ENCODE results near the gene TTLL9. TPM values are rescaled to one million over a fixed set of nuclear protein-coding genes. Genes with fewer than 3 reads are reported as not detected.
A peak's percentile ranks its signal among the peaks of the same experiment; 100 is the strongest.

TTLL9 gene
- total RNA-seq, 5 donors from 2014 or later (not counting 1 experiment from before 2014, with no cell fraction given), result 0.16 TPM; not detected in 4

DNA sequence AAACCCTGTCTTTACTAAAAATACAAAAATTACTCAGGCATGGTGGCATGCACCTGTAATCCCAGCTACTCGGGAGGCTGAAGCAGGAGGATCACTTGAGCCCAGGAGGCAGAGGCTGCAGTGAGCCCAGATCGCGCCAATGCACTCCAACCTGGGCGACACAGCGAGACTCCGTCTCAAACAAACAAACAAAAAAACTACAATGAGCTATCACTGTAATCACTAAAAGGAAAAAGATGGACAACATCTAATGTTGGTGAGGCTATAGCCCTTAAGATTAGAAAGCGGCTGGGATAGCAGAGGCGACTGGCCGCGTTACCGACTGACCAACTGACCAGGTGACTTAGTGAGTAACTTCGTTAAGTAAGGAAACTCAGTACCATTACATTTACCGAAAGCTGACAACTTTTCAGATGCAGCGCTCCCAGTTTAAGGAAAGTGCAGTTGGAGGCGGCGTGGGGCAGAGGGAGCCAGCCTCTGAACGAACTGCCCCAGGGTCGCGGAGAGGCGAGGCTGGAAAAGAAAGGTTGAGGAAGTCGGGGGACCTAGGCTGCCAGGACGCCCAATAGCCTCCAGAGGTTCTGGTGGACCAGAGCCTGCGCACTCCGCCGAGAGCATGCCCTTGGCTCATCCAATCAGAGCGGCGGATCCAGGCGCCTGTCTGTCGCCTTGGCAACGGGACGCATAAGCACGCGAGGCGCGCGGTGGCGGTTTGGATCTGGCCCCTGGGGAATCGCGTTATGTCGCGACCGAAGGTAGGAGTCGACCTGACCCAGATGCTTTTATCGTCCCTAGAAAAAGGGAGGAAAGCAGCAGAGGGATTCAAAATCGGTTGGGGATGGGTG, 8.9 kb downstream of the TTLL9 start:
- Mint-ChIP-seq H3K4me3 (peak overlapping the region; percentile 88 to 91 (median 88)), H3K36me3 (no peaks in the 10 kb centered on the region), H3K9me3 (no peaks in the 10 kb centered on the region), H3K4me1 (peaks cover 16 to 19% (median 17%) of the 10 kb centered on the region in 3 donors), H3K27me3 (peaks cover 3 to 9% of the 10 kb centered on the region in 2 donors), H3K27ac (peak overlapping the region in 1 of 2 donors; percentile 70)
- Histone ChIP-seq H3K36me3 (ENCODE audit: control insufficient read depth in 2 of 2, extremely low read depth in 1 of 2, insufficient read depth in 1 of 2, low read length in 1 of 2) (no peaks in the 10 kb centered on the region), H3K4me1 (ENCODE audit: control insufficient read depth in 1 of 2, extremely low read depth in 1 of 2, insufficient read depth in 2 of 2, low read length in 2 of 2) (peaks cover 4 to 12% of the 10 kb centered on the region in 2 experiments), H3K9me3 (no peaks in the 10 kb centered on the region), H3K27ac (ENCODE audit: low read length) (no peak overlapping the region), H3K4me3 (ENCODE audit: control insufficient read depth in 1 of 2, extremely low read depth in 1 of 2, low read length in 1 of 2) (peak overlapping the region; percentile 65 to 90), H3K27me3 (replicated peaks in 1 of 2; ENCODE audit: control insufficient read depth in 2 of 2, extremely low read depth in 1 of 2, insufficient read depth in 2 of 2, low read length in 1 of 2) (peaks cover 3 to 11% of the 10 kb centered on the region in 2 experiments)
- DNase-seq (peak; percentile 47 to 86 (median 66)), ATAC-seq (replicated peaks in 1 of 4) (peak; percentile 85 to 95 (median 88))
- 5% methylated on average over 27 of the region's 45 CpGs for WGBS (ENCODE audit: insufficient coverage)
- ChIA-PET POLR2A (interaction anchor here (0.6 to 0.8 kb wide), 3 partner anchors 272 to 831 kb away, joined by 3 to 10 read pairs (median 4); partner anchors contain the start of gene HM13 (in 1 of the 2)), CTCF (interaction anchor here in 1 of 2 donors (0.5 to 2.5 kb wide), 5 partner anchors 8 to 218 kb away, joined by 3 to 18 read pairs (median 3); partner anchors contain the start of gene PDRG1)

DNA sequence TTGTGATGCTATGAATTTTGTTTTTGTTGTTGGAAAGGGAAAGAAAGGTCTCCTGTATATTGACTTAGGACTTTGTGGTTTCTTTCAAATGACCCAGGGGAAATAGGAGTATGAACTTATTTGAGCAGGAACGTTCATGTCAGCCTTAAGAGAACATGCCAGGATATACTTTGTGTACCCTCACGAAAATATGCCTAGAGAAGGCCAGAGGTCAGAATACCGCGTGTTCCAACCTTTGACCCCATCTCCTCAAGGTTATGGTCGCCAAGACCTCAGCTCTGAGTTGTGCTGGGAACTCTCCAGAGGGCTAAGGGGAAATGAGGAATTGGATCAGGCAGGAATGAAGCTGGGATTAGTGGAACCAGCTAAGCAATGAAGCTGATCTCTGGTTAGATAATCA, 11.5 kb downstream of the TTLL9 start:
- Mint-ChIP-seq H3K4me1 (peaks cover 16 to 19% (median 17%) of the 10 kb centered on the region in 3 donors), H3K27me3 (peaks cover 11 to 21% of the 10 kb centered on the region in 2 donors), H3K27ac (no peak overlapping the region), H3K9me3 (no peaks in the 10 kb centered on the region), H3K4me3 (peak overlapping the region in 1 of 3 donors; percentile 11), H3K36me3 (no peaks in the 10 kb centered on the region)
- WGBS (ENCODE audit: insufficient coverage), result 60% methylated on average over 1 of the region's 5 CpGs
- Histone ChIP-seq H3K4me3 (ENCODE audit: control insufficient read depth in 1 of 2, extremely low read depth in 1 of 2, low read length in 1 of 2) (no peak overlapping the region), H3K36me3 (ENCODE audit: control insufficient read depth in 2 of 2, extremely low read depth in 1 of 2, insufficient read depth in 1 of 2, low read length in 1 of 2) (no peaks in the 10 kb centered on the region), H3K27me3 (replicated peaks in 1 of 2; ENCODE audit: control insufficient read depth in 2 of 2, extremely low read depth in 1 of 2, insufficient read depth in 2 of 2, low read length in 1 of 2) (peaks cover 3 to 17% of the 10 kb centered on the region in 2 experiments), H3K4me1 (ENCODE audit: control insufficient read depth in 1 of 2, extremely low read depth in 1 of 2, insufficient read depth in 2 of 2, low read length in 2 of 2) (peaks cover 4 to 12% of the 10 kb centered on the region in 2 experiments), H3K9me3 (no peaks in the 10 kb centered on the region), H3K27ac (ENCODE audit: low read length) (no peak overlapping the region)
- ATAC-seq (replicated peaks in 1 of 4), result no peak
- POLR2A ChIA-PET, result no interaction called here
- CTCF ChIA-PET, result interaction anchor here in 1 of 2 donors (0.6 to 1.3 kb wide), 2 partner anchors 11 to 70 kb away, joined by 4 to 5 read pairs; partner anchors contain the start of gene PDRG1
- no peak for DNase-seq

GRCh38 chr20:31883829-31884228, 13.4 kb downstream of the TTLL9 start:
- POLR2A ChIA-PET, result no interaction called here
- peaks cover 16 to 19% (median 17%) of the 10 kb centered on the region in 3 donors for H3K4me1 Mint-ChIP-seq
- H3K4me1 ChIP-seq (ENCODE audit: control insufficient read depth in 1 of 2, extremely low read depth in 1 of 2, insufficient read depth in 2 of 2, low read length in 2 of 2), result peaks cover 4 to 12% of the 10 kb centered on the region in 2 experiments

DNA sequence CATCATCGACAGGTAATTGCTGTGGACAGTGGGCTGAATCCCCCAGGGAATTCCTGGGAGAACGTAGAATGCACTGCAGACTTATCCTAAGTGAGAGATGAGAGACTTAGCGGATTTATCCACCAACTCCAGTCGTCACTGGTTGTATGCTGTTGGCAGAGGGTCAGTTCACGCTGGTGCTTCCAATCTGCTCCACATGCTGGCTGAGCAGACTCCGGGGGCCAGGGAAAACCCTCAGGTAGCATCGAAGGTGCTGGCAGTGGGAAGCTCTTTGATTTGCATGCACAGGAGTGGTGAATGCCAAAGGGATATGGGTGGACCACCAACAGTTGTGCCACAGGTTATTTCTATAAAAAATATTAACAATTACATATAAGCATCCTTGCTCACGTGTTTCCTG, 20.2 kb downstream of the TTLL9 start:
- POLR2A ChIA-PET, result no interaction called here
- no peak overlapping the region for H3K27ac Mint-ChIP-seq
- H3K27ac ChIP-seq (ENCODE audit: low read length), result no peak overlapping the region
- no peaks in the 10 kb centered on the region for H3K36me3 Mint-ChIP-seq
- peaks cover 12 to 20% of the 10 kb centered on the region in 2 donors for H3K27me3 Mint-ChIP-seq
- peaks cover 0 to 7% of the 10 kb centered on the region in 2 experiments for H3K27me3 ChIP-seq (replicated peaks in 1 of 2; ENCODE audit: control insufficient read depth in 2 of 2, extremely low read depth in 1 of 2, insufficient read depth in 2 of 2, low read length in 1 of 2)
- DNase-seq (no peak), ATAC-seq (replicated peaks in 1 of 4) (no peak)
- no peaks in the 10 kb centered on the region for H3K9me3 ChIP-seq
- peaks cover 0 to 3% (median 0%) of the 10 kb centered on the region in 3 donors for H3K4me1 Mint-ChIP-seq
- CTCF ChIA-PET, result interaction anchor here in 1 of 2 donors (0.5 to 0.6 kb wide), 2 partner anchors 130 to 217 kb away, joined by 3 to 9 read pairs; no protein-coding TSS in a partner anchor
- H3K36me3 ChIP-seq (ENCODE audit: control insufficient read depth in 2 of 2, extremely low read depth in 1 of 2, insufficient read depth in 1 of 2, low read length in 1 of 2), result no peaks in the 10 kb centered on the region
- peaks cover 0 to 3% (median 0%) of the 10 kb centered on the region in 3 donors for H3K9me3 Mint-ChIP-seq
- H3K4me1 ChIP-seq (ENCODE audit: control insufficient read depth in 1 of 2, extremely low read depth in 1 of 2, insufficient read depth in 2 of 2, low read length in 2 of 2), result no peaks in the 10 kb centered on the region
- no peak overlapping the region for H3K4me3 ChIP-seq (ENCODE audit: control insufficient read depth in 1 of 2, extremely low read depth in 1 of 2, low read length in 1 of 2)
- WGBS (ENCODE audit: insufficient coverage), result 76% methylated on average over 8 of the region's 8 CpGs
- H3K4me3 Mint-ChIP-seq, result no peak overlapping the region

More at GRCh38 chr20:31883829-31884228, 13.4 kb downstream of the TTLL9 start:
- Histone ChIP-seq H3K27ac (ENCODE audit: low read length) (no peak overlapping the region), H3K36me3 (ENCODE audit: control insufficient read depth in 2 of 2, extremely low read depth in 1 of 2, insufficient read depth in 1 of 2, low read length in 1 of 2) (no peaks in the 10 kb centered on the region), H3K4me3 (ENCODE audit: control insufficient read depth in 1 of 2, extremely low read depth in 1 of 2, low read length in 1 of 2) (no peak overlapping the region), H3K27me3 (replicated peaks in 1 of 2; ENCODE audit: control insufficient read depth in 2 of 2, extremely low read depth in 1 of 2, insufficient read depth in 2 of 2, low read length in 1 of 2) (peaks cover 0 to 15% of the 10 kb centered on the region in 2 experiments), H3K9me3 (no peaks in the 10 kb centered on the region)
- CTCF ChIA-PET, result no interaction called here
- H3K36me3 Mint-ChIP-seq, result no peaks in the 10 kb centered on the region
- no peak for ATAC-seq (replicated peaks in 1 of 4)
- H3K27me3 Mint-ChIP-seq, result peaks cover 11 to 20% of the 10 kb centered on the region in 2 donors
- no peak overlapping the region for H3K27ac Mint-ChIP-seq
- H3K9me3 Mint-ChIP-seq, result no peaks in the 10 kb centered on the region
- DNase-seq, result no peak
- no peak overlapping the region for H3K4me3 Mint-ChIP-seq

GRCh38 chr20:31894980-31895675, 24.7 kb downstream of the TTLL9 start:
- no peaks in the 10 kb centered on the region for H3K4me1 ChIP-seq (ENCODE audit: control insufficient read depth in 1 of 2, extremely low read depth in 1 of 2, insufficient read depth in 2 of 2, low read length in 2 of 2)
- no peak overlapping the region for H3K4me3 Mint-ChIP-seq
- H3K27me3 Mint-ChIP-seq, result peaks cover 28 to 30% of the 10 kb centered on the region in 2 donors
- 58% methylated on average over 7 of the region's 8 CpGs for WGBS (ENCODE audit: insufficient coverage)
- H3K36me3 Mint-ChIP-seq, result no peaks in the 10 kb centered on the region
- POLR2A ChIA-PET, result no interaction called here
- CTCF ChIA-PET, result no interaction called here
- DNase-seq (peak in 7 of 35 experiments; percentile 9 to 45 (median 13)), ATAC-seq (replicated peaks in 1 of 4) (peak in 3 of 4 experiments; percentile 37 to 74 (median 43))
- H3K27ac ChIP-seq (ENCODE audit: low read length), result no peak overlapping the region
- peaks cover 0 to 3% (median 0%) of the 10 kb centered on the region in 3 donors for H3K4me1 Mint-ChIP-seq
- no peaks in the 10 kb centered on the region for H3K36me3 ChIP-seq (ENCODE audit: control insufficient read depth in 2 of 2, extremely low read depth in 1 of 2, insufficient read depth in 1 of 2, low read length in 1 of 2)
- H3K27ac Mint-ChIP-seq, result no peak overlapping the region
- H3K4me3 ChIP-seq (ENCODE audit: control insufficient read depth in 1 of 2, extremely low read depth in 1 of 2, low read length in 1 of 2), result no peak overlapping the region
- peaks cover 0 to 3% (median 0%) of the 10 kb centered on the region in 3 donors for H3K9me3 Mint-ChIP-seq
- H3K27me3 ChIP-seq (replicated peaks in 1 of 2; ENCODE audit: control insufficient read depth in 2 of 2, extremely low read depth in 1 of 2, insufficient read depth in 2 of 2, low read length in 1 of 2), result peaks cover 0 to 3% of the 10 kb centered on the region in 2 experiments
- H3K9me3 ChIP-seq, result no peaks in the 10 kb centered on the region

DNA sequence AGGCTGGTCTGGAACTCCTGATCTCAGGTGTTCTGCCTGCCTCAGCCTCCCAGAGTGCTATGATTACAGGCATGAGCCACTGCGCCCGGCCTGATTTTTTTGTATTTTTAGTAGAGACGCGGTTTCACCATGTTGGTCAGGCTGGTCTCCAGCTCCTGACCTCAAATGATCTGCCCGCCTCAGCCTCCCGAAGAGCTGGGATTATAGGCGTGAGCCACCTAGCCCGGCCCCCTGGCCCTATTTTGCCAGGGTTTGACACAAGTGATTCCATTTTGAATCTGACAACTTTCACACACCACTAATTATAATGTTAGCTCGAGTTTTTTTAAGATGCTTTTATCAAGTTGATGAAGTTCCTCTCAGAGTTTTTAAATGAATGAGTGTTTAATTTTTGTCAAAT, 25.6 kb downstream of the TTLL9 start:
- WGBS (ENCODE audit: insufficient coverage), result 96% methylated on average over 4 of the region's 9 CpGs
- CTCF ChIA-PET, result no interaction called here
- Mint-ChIP-seq H3K9me3 (peaks cover 0 to 3% (median 0%) of the 10 kb centered on the region in 3 donors), H3K4me1 (peaks cover 0 to 3% (median 0%) of the 10 kb centered on the region in 3 donors), H3K27me3 (peaks cover 30 to 34% of the 10 kb centered on the region in 2 donors), H3K4me3 (no peak overlapping the region), H3K27ac (no peak overlapping the region), H3K36me3 (no peaks in the 10 kb centered on the region)
- no peak for DNase-seq
- Histone ChIP-seq H3K27me3 (replicated peaks in 1 of 2; ENCODE audit: control insufficient read depth in 2 of 2, extremely low read depth in 1 of 2, insufficient read depth in 2 of 2, low read length in 1 of 2) (peaks cover 0 to 8% of the 10 kb centered on the region in 2 experiments), H3K27ac (ENCODE audit: low read length) (no peak overlapping the region), H3K4me3 (ENCODE audit: control insufficient read depth in 1 of 2, extremely low read depth in 1 of 2, low read length in 1 of 2) (no peak overlapping the region), H3K4me1 (ENCODE audit: control insufficient read depth in 1 of 2, extremely low read depth in 1 of 2, insufficient read depth in 2 of 2, low read length in 2 of 2) (no peaks in the 10 kb centered on the region), H3K9me3 (no peaks in the 10 kb centered on the region), H3K36me3 (ENCODE audit: control insufficient read depth in 2 of 2, extremely low read depth in 1 of 2, insufficient read depth in 1 of 2, low read length in 1 of 2) (no peaks in the 10 kb centered on the region)
- ATAC-seq (replicated peaks in 1 of 4), result no peak
- POLR2A ChIA-PET, result no interaction called here

All from T-cell (primary cell).